Stimulated activated CD8-positive, alpha-beta memory T cell treated with anti-CD3 and anti-CD28 coated beads, Interleukin-2, amount 100 ng/mL, for 48 hours (primary cell): ENCODE measurements around the gene GTF2A2.
"Not testable (repeated sequence)": the region's sequence is repeated elsewhere in the genome, so short reads cannot be mapped to it uniquely, and the experiment has no call there.

Source experiments
- DNase-seq, 2 donors: peaks; one replicate each; pipeline ENCODE4 v3.0.0-alpha.2; 2020; ENCODE audit warnings: low read depth in 2 of 2

The GTF2A2 gene, protein sequence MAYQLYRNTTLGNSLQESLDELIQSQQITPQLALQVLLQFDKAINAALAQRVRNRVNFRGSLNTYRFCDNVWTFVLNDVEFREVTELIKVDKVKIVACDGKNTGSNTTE

DNA sequence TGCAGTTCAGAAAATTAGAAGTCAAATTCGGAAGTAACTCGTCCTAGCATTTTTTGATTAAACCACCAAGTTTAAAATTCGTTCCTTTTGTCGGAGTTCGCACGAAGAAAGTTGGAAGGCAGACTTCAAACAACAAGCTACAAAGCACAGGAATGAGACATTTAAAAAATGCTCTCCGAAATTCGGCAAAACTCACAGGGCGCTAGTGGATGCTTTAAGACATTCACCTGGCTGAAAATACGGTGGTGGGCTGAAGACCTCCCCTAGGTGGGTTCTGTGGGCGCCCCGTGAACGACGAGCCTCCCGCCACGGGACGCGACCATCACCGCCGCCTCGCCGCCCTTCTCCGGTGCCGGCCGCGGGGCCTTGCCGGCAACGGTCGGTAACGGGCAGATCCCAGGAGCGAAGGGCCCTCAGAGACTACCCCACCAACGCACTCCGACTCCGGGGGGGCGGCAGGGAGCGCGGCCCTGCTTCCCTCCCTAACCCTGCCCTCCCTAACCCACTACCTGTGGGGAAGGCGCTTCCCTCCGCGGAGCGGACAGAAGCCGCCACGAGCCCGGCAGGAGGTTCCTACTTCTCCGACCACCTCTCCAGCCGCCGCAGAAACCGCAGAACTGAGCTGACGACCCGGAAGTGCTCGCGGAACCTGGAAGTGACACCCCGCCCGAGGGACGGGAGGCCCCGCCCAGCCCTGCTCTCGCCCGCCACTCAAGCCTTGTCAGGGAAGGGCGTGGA, at the start of gene GTF2A2:
Gene GTF2A2, minus strand, starts transcription at position 619 of the 738 bp plus-strand sequence. CDS start 5,238 bp downstream, outside the sequence.
- peak; percentile 93 for DNase-seq

DNA sequence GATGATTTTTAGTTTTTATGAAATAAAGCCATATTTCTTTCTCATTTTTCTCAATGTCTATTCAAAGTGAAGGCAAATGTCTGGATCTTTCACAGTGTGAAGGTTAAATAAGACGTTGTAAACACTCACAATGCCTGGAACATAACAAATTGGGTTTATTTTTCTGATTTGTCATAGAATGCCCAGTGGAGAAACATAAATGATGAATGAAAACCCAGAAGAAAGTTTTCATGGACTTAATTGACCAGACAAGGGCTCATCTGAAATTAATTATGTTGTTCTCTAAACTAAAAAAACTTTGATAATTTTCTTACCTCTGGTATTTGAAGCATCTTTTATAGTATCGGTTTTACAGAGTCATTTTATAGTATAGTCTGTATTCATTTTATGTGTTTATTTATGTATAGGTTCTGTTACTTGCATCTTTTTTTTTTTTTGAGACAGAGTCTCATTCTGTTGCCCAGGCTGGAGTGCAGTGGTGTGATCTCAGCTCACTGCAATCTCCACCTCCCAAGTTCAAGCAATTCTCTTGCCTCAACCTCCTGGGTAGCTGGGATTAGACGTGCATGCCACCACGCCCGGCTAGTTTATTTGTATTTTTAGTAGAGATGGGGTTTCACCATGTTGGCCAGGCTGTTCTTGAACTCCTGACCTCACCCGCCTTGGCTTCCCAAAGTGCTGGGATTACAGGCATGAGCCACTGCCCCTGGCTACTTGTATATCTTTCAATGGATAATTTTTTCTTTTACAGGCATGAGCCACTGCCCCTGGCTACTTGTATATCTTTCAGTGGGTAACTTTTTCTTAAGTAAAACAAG, 46.9 kb upstream of the GTF2A2 start:
- DNase-seq, result no peak

DNA sequence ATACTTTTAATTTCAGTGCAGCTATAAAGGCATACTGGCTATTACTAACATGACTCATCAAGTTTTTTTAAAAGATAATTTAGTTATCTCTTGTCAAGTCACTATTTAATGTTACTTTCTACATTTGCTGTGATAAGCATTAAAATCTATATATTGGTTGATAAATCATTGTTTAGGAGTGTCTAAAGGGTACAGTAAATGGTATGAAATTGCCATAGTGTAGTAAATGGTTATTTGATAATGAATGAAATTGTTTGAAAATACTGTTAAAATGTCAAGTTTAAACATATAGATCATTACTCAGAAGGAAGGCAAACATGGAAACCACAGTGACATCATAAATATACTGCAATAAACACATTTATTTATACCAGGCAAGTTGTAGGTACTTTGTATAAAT, 45.0 kb upstream of the GTF2A2 start:
- no peak for DNase-seq

DNA sequence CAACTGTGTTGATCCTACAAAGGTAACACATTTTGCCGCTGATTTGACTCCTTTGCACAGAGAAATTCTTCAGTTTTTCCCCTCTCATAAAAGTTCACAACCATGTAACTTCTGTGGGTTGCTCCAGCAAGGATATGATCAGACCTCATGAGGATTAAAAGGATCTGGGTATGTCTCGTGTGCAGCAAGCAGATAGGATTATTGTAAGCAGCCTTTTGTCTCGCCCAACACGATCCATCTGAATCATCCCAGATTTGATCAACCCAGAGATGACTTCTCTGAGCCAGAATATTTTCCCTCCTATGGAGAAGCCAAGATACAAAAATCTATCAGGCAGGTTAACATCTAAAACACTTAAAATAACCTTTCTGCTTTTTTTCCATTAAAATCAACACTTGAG, 44.6 kb upstream of the GTF2A2 start:
- no peak for DNase-seq

DNA sequence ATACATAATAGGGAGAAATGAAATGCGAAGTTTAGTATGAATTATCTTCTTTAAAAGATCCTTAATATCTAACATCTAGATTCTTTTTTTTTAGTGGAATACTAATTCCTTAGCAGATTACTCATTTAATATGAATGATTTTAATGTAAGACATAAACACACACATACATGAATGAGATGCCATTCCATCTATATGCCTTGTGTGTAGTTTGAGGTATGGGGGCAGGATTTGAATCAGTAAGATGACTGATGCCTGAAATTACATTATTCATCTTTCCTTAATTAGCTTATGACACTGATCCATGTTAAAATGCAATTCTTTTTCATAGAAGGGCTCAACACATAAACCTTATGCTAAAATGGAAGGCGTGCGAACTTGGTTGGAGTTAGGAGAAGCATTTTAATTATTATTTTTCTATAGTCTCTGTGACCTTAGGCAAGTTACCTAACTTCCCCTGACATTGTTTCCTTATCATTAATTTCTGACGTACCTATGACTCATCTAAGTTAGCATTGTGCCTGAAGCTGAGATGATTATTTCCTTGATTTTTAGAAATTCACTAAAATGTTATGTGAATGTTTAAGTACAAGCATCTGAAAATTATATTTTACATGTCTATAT, 42.6 kb upstream of the GTF2A2 start:
- no peak for DNase-seq

DNA sequence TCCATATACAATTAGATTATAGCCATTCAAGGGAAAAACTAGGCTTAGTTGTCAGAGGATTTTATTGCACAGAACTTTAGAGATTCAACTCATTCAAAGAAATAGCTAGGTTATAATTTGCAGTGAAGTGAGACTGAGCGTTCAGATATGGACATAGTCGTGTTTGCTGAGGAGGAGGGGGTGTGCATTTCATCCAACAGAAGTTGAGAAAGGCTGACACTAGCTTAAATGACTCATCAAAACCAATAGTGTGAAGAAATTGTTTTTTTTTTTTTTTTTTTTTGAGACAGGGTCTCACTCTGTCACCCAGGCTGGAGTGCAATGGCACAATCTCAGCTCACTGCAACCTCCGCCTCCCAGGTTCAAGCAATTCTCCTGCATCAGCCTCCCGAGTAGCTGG, 40.8 kb upstream of the GTF2A2 start:
- DNase-seq, result not testable (repeated sequence)

DNA sequence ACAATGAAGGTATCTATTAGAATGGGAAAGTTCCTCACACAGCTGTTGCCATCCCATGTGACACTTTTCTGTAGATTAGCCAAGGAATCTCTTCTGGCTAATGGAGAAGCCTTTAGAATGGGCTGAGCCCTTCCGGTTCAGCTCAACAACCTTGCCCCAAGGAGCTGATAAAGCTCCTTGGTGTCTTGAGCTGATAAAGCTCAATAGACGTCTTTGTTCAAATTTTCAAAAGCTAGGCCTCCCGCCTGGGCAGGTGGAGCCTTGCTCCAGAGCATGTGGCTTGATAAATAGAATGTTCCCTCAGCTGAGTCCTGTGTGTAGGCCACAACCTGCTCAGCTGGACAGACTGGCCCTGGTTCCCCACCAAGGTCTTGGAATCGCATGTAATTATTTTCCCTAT, 39.0 kb upstream of the GTF2A2 start:
- no peak for DNase-seq

DNA sequence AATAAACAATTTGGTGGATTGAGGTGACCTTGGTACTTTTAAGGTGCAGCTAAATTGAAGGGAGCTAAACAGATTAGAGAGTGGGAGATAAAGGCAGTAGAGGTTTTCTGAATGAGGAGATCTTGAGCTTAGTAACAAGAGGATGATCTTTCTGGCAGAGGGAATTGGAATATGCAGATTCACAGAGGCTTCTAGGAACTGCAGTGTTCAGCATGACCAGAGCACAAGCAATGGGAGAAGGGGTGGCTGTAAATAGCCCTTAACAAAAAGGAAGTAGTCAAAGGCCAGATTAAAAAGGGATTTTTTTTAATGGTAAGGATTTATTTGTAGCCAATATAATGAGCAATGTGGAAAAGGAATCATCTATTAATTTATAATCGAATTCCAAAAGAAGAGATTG, 37.5 kb upstream of the GTF2A2 start:
- DNase-seq, result no peak

DNA sequence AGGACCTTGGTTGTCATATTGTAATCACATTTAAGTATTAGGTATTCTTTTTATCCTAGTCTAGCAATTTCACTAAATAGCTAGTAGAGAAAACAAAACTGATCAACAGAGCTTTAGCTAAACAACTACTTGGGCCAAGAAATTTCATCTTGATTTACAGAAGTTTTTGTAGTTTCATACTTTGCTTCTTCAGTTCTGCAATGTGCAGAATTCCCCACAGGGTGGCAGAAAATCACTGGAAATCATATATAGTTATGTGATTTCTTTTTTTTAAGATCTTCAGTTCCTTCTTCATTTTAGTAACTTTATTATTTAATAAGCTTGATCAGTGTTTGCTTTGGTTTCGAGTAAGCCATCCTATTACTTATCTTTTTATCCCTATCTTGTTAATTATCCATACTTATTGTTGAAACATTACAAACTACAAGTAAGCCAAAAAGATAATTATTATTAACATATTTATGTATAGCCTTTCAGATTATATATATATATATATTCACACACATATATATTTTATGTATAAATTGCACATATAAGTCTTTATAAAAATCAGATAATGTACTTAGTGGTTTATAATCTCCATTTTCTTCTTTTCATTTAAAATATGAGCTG, 34.0 kb upstream of the GTF2A2 start:
- DNase-seq, result no peak

DNA sequence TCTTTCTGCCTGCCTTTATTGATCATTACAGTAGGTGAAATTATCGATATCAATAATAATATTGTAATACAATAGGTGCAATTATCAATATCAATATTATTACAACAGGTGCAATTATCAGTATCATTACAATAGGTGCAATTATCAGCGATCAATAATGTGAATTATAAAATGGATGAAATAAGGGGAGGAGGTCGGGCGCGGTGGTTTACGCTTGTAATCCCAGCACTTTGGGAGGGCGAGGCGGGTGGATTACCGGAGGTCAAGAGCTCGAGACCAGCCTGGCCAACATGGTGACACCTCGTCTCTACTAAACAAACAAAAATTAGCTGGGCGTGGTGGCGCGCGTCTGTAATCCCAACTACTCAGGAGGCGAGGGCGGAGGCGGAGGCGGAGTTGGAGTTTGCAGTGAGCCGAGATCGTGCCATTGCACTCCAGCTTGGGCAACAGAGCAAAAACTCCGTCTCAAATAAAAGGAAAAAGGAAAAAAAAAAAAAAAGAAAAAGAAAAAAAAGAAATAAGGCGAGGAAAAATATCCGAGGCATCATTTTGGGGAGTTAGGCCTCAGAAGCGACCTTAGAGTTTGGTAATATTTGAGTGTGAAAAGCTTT, 32.4 kb upstream of the GTF2A2 start:
- peak; percentile 44 to 48 for DNase-seq

DNA sequence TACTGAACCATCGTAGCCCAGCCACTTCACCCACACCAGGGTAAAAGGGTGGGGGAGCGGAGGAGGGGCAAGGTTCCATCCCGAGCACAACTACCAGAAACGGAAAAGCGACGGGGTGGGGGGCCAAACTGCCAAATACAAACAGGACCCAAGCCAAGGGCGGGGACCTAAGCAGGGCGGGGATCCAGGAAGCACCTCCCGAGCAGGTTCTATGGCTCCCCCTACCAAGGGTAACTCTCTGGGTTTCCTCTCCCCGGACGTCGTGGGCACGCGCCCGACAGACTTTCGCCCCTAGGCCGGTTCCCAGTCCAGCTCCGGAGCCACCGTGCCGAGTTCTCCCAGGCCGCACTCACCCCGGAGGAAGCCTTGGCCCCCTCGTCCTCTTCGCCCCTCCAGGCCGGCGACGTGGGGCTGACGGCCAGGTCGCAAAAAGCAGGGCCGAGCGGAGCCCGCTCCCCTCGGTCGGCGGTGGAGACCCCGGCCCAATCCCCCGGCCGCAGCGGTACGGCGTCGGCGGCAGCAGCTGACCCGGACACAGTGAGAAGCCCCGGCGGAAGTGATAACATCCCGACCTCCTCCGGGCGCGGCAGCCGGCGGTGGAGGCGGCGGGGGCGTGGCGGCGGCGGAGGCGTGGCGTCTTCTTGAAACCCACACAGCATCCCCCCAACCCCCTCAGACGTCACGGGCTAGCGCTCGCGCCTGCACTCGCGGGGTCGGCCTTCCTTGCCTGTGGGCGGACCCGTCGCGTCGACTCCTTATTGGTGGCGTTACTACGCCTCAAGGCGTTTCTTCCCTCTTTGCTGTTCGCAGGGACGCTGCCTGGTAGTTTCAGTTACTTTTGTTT, 31.7 kb upstream of the GTF2A2 start, which contains the start of gene BNIP2:
Gene BNIP2, minus strand, starts transcription at position 539 of the 844 bp plus-strand sequence. CDS start 6,863 bp downstream, outside the sequence.
- peak; percentile 98 for DNase-seq

DNA sequence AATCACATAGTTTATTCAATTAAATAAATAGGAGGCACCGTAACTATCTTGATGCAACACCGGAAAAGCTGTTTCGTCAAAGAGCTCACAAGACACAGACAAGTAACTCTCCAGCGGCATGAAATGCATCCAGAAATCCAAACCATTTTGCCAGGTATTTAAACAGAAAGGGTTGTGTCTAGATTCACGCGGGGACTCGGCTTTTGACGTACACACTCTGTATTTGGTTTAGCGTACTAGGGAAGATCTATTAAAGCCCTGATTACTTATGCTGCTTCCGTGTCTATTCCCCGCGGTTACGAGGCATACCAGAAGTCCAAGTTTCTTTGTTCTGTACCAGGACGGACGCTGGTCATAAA, 31.1 kb upstream of the GTF2A2 start:
- no peak for DNase-seq

DNA sequence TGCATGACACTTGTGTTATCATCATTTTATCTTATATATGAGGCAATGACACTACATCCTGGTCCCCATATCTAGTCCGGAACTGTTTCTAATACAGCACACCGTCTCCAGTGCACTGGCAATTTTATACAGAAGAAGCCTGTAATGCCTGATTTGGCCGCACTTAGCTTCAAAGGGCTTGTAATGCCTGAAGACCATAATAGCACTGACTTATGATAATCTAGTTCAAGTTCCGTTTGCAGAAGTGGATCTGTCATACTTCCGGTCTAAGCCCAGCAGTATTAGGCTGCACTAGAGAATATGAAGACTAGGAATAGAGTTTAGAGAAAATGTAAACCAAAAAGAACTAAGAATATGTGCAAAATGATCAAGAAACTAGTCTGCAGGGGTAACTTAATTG, 30.5 kb upstream of the GTF2A2 start:
- DNase-seq, result no peak

DNA sequence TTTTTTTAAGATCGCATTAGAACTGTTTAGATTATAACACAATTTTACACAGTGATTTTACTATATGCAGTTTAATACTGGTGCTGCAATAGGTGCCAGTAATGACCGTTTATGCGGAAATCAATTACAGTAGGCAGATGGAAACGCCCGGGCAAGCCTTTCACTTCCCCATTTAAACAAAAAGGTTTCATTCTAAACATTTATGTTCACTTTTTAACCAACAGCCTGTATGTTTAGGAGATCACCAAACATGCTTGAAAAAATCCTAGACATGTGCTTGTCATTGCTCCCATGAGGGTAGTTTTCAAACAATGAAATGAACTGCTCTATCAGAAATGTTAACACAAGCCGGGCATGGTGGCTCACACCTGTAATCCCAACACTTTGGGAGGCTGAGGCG, 29.1 kb upstream of the GTF2A2 start:
- DNase-seq, result no peak

DNA sequence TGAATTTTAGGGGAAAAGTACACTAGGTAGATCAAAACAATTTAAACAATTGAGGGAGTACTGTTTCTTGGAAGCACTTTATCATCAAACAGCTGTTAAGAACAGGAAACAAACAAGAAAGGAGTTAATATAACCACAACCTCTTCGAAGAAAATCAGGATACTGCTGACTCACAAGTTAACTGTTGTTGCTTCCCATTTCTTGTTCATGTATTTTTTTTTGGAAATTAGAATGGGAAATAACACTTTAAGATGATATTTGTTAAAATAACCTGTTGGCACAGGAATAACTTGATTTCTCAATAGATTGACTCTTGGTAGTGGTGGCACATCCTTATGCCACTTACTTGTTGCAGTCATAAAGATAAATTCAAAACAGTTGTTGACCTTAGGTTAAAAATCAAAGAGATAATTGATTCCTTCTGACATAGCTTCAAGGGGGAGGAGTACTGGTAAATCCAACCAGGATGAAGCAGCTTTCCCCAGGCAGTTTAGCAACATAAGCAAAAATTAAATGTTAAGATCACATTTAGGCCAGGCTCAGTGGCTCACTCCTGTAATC, 28.5 kb upstream of the GTF2A2 start:
- DNase-seq, result no peak

DNA sequence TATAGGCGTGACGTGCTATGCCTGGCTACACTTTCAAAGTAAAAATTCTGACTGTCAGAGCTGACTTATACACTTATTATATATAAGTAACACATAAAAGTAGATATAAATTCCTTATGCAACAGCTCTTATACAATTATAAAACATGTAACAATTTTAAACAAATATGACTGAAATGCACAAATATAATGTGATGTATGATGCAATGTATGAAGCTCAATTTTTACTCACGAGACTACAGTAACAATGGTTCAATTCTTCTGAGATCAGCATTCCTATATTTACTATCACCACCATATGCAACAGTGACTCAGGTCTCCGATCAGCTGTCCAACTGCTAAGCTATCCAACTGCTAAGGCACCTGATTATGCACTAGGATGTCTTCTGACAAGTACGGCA, 23.6 kb upstream of the GTF2A2 start:
- DNase-seq, result no peak

DNA sequence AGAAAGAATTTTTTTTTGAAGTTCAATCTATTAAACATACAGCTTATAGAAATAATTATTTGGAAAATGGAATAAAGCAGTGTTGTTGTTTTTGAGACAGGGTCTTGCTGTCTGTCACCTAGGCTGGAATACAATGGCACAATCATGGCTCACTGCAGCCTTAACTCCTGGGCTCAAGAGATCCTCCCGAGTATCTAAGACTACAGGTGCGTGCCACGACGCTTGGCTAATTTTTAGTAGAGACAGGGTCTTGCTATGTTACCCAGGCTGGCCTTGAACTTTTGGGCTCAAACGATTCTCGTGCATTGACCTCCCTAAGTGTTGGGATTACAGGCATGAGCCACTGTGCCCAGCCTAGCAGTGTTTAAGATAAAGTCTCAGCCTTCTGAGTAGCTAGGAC, 23.0 kb upstream of the GTF2A2 start:
- DNase-seq, result no peak

DNA sequence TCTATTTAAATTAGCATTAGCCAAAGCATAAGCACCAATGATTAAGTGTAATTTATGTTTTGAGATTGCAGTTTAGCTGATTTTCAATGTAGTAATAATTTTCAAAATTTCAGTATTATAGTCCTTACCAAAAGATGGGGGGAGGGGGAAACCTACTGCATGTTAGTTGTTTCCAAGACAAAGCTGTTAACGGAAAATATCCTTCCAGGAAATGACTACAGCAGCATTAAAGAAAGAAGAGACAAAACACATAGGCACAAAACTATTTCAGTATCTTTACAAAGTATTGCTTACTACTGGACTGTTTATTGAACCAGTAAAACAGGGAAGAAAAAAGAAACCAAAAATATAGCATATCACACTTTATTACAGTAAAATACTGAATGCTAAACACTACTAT, 21.3 kb upstream of the GTF2A2 start:
- no peak for DNase-seq

DNA sequence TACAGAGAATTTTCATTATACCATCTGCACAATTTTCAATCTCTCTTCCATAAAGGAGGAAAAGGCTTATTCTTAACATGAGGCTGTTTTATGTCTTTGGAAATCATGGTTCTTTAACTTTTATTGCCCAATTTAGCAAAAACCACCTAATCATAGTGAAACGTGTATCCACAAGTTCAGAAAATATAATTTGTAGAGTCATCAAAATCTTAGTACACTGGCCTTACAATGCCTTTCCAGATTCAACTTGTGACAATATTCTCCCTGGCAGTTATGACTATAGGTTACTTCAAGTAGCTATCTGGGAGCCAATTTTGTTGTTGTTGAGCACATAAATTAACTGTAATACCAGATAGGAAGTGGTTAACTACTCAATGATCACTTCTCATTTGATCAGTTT, 20.9 kb upstream of the GTF2A2 start:
- DNase-seq, result no peak

DNA sequence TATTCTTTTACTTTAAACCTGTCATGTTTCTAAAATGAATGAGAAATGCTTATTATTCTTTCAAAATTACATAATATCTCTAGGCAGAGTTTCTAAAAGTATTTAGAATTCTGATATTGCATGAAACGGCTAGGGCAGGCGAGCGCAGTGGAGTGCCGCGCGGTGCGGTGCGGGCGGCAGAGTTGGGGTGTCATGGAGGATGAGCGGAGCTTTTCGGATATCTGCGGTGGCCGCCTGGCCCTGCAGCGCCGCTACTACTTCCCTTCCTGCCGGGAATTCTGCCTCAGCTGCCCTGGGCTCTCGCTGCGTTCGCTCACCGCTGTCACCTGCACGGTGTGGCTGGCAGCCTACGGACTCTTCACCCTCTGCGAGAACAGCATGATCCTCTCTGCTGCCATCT, 19.2 kb upstream of the GTF2A2 start:
- no peak for DNase-seq
